VCaP (cell line): ENCODE measurements around the gene FBXO9.

Experiments used
- H3K27ac ChIP-seq: fragments of 450-650 bp; 2 replicates; pipeline ENCODE4 v1.5.1; 2017
- CTCF ChIP-seq: fragments of 450-650 bp; conservative IDR thresholded peaks from 2 replicates; pipeline ENCODE4 v1.5.1; 2017; ENCODE audit warnings: mild to moderate bottlenecking, moderate library complexity

The FBXO9 gene

GRCh38 chr6:53119772-53120409, 54.7 kb downstream of the FBXO9 start:
- peak overlapping the region; percentile 49 for H3K27ac ChIP-seq
- no peak for TF ChIP-seq CTCF

DNA sequence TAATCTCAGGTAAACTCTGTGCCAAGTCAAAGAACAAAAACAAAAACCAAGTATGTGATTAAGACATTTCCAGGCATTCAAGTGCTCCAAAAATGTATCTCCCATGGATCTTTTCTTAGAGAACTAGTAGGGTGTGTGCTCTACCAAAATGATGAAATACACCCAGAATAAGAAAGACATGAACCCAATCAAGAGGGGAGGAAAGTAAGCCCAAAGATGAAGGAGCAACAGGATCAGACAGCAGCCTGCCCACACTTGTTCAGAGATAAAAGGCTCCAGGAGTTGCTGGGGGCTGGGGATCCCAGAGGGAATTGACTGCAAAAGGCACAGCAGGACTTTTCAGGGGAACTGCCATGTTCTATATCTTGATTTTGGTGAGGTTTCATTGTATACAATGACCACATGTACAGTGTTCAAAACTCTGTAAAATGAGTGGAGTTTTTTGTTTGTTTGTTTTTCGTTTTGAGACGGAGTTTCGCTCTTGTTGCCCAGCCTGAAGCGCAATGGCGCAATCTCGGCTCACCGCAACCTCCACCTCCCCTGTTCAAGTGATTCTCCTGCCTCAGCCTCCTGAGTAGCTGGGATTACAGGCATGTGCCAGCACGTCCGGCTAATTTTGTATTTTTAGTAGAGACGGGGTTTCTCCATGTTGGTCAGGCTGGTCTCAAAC, 59.1 kb downstream of the FBXO9 start:
- no peak overlapping the region for H3K27ac ChIP-seq
- TF ChIP-seq CTCF, result no peak

DNA sequence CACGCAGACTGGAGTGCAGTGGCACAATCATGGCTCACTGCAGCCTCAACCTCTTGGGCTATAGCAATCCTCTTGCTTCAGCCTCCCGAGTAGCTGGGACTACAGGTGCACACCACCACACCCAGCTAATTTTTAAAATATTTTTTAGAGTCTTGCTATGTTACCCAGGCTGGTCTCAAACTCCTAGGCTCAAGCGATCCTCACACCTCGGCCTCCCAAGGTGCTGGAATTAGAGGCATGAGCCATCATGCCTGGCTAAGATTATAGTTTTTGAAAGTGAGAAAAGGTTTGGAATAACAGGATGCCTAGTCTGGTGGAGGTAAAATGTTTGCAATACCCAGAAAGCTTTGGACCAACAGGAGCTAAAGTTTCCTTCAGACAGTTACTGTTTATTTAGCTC, 60.1 kb downstream of the FBXO9 start:
- TF ChIP-seq CTCF, result no peak
- H3K27ac ChIP-seq, result no peak overlapping the region

GRCh38 chr6:53128842-53129241, 63.6 kb downstream of the FBXO9 start:
- TF ChIP-seq CTCF, result no peak
- H3K27ac ChIP-seq, result no peak overlapping the region

DNA sequence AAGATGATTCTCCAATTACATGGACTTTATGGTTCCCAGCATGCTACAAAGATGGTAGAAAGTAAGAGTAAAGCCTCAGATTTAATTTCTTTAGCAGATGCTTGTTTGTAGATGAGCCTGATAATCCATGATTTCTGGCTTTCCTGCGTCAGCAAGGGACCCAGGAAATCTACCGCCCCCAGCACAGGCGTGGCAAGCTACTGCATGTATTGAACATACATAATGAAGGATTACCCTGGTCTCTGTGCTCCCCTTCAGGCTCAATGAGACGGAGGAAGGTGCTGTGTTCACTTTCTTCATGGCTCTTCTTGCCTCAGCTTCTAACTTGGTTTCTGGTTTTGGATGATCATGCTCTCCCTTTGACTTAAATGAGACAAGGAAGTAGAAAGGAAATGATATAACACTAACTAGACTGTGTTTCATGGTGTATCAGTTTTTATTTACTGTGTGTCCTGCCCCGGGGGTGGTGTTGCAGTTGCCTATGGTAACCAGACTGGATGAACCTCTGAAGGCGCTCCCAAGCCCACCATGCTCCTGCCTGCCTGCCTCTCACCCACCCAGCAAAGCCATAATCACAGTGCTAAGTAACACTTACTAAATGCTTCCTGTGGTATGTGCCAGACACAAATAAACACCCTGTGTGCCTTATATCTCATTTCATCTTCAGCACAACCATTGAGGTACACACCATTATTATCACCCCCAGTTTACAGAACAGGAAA, 65.5 kb downstream of the FBXO9 start:
- TF ChIP-seq CTCF, result no peak
- H3K27ac ChIP-seq, result no peak overlapping the region

GRCh38 chr6:53133961-53134360, 68.8 kb downstream of the FBXO9 start:
- no peak overlapping the region for H3K27ac ChIP-seq
- no peak for TF ChIP-seq CTCF

DNA sequence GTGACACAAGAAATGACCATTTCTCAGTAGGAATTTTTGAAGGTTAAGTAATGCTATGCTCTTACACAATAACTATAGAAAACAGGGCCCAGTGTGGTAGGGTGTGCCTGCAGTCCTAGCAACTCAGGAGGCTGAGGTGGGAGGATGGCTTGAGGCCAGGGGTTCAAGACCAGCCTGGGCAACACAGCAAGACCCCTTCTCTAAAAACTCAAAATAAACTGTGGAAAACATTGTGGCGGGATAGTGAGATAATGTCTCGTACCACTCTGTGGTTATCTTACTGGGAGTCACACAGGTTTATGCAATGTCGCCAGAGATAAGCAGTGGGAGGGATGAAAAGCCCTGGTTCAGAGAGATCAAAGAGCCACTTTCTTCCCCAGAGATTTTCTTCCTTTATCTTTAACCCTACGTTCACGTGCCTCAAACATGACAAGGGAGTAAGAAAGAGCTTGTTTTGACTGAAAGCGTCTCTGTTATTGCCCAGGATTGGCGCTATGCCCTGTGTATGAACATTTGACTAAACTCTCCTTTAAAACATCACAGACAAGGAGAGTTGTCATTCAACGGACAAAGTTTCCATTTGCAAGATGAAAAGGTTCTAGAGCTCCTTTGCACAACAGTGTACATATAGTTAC, 69.5 kb downstream of the FBXO9 start:
- H3K27ac ChIP-seq, result no peak overlapping the region
- no peak for TF ChIP-seq CTCF
